Bronchial epithelial cell (primary cell): ENCODE measurements around the gene NTRK2. TPM values are rescaled to one million over a fixed set of nuclear protein-coding genes. Genes with fewer than 3 reads are reported as not detected.
"Not testable (repeated sequence)": the region's sequence is repeated elsewhere in the genome, so short reads cannot be mapped to it uniquely, and the experiment has no call there.

Source experiments
- DNase-seq: peaks from one replicate; pipeline ENCODE4 v3.0.0-alpha.2; 2010; ENCODE audit warnings: low read depth
- FAIRE-seq: peaks from 2 replicates; lab custom pipeline; 2011; peaks lifted over from hg19 to GRCh38; lab: Jason Lieb, UNC
- H3K27me3 ChIP-seq: 2 replicates; pipeline ENCODE4 v1.5.1; 2011; ENCODE audit warnings: low read length; ENCODE audit not compliant: control insufficient read depth, insufficient read depth
- H3K36me3 ChIP-seq: 2 replicates; pipeline ENCODE4 v1.5.1; 2011; ENCODE audit warnings: low read length; ENCODE audit not compliant: control insufficient read depth, insufficient read depth
- H3K4me3 ChIP-seq: 2 replicates; pipeline ENCODE4 v1.5.1; 2011; ENCODE audit warnings: mild to moderate bottlenecking, low read depth, low read length, control low read depth
- CTCF ChIP-seq: IDR thresholded peaks from 2 replicates; pipeline ENCODE4 v1.5.1; 2011; ENCODE audit warnings: mild to moderate bottlenecking, moderate library complexity, low read length, control low read depth, inconsistent platforms; ENCODE audit not compliant: insufficient read depth, severe bottlenecking
- total RNA-seq: library from RNA; depleted of rRNA; stranded (reverse); fragments of >200 nt; gene quantifications from 2 replicates; pipeline ENCODE4 v1.2.1, GENCODE V29; 2014

The NTRK2 gene
- total RNA-seq, 1 donor from 2014 or later, result not detected

- FAIRE-seq, result no peak
- peaks cover 4% of the 10 kb centered on the region for H3K27me3 ChIP-seq
These were observed 393.0 kb downstream of the NTRK2 start for GRCh38 chr9:85062385-85063022.

GRCh38 chr9:85064811-85065371, 395.4 kb downstream of the NTRK2 start:
- FAIRE-seq, result no peak
- Histone ChIP-seq H3K36me3 (no peaks in the 10 kb centered on the region), H3K4me3 (no peak overlapping the region), H3K27me3 (peaks cover 4% of the 10 kb centered on the region)
- TF ChIP-seq CTCF, result no peak
- DNase-seq, result no peak

More at GRCh38 chr9:85062385-85063022, 393.0 kb downstream of the NTRK2 start:
- DNase-seq, result no peak
- Histone ChIP-seq H3K4me3 (no peak overlapping the region), H3K36me3 (no peaks in the 10 kb centered on the region)
- no peak for TF ChIP-seq CTCF

- no peak for TF ChIP-seq CTCF
- no peak for DNase-seq
These were observed 398.3 kb downstream of the NTRK2 start for GRCh38 chr9:85067792-85068191.

GRCh38 chr9:85069421-85069820, 399.9 kb downstream of the NTRK2 start:
- FAIRE-seq, result not testable (repeated sequence)

More at GRCh38 chr9:85067792-85068191, 398.3 kb downstream of the NTRK2 start:
- no peak for FAIRE-seq
- Histone ChIP-seq H3K27me3 (peaks cover 2% of the 10 kb centered on the region), H3K36me3 (no peaks in the 10 kb centered on the region), H3K4me3 (no peak overlapping the region)

More at GRCh38 chr9:85069421-85069820, 399.9 kb downstream of the NTRK2 start:
- H3K4me3 ChIP-seq, H3K36me3 ChIP-seq, H3K27me3 ChIP-seq: not testable (repeated sequence)
- peak; percentile 9 for DNase-seq
- peak; percentile 38 for TF ChIP-seq CTCF
